ENCODE data around the gene XIST. TPM values are rescaled to one million over a fixed set of nuclear protein-coding genes. Genes with fewer than 3 reads are reported as not detected.

Gene XIST
- total RNA-seq, 1 experiment from 2014 or later = 1.4 TPM

GRCh38 chrX:73822775-73823174 is 29.7 kb downstream of the XIST start:
- Histone ChIP-seq H2AK5ac (ENCODE audit: insufficient read length, low read length) (no peak overlapping the region), H3K9ac (ENCODE audit: extremely low read depth, insufficient read length, low read length) (no peak overlapping the region), H4K5ac (ENCODE audit: insufficient read length, low read depth, low read length) (no peak overlapping the region), H2BK20ac (ENCODE audit: low read depth, low read length, poor library complexity, severe bottlenecking) (no peak overlapping the region), H2AFZ (ENCODE audit: low read length) (no peak overlapping the region), H3T11ph (ENCODE audit: low read length) (no peak overlapping the region), H3K79me2 (ENCODE audit: insufficient read depth, low read length) (no peaks in the 10 kb centered on the region), H2BK5ac (ENCODE audit: insufficient read length, low read length) (no peak overlapping the region), H3K23me2 (ENCODE audit: insufficient read length, low read depth, low read length, poor library complexity, severe bottlenecking) (no peaks in the 10 kb centered on the region), H3K56ac (ENCODE audit: insufficient read length, low read depth, low read length) (no peak overlapping the region), H4K91ac (ENCODE audit: insufficient read length, low read depth, low read length) (no peak overlapping the region), H3K79me1 (ENCODE audit: insufficient read depth, low read depth, low read length, poor library complexity, severe bottlenecking) (no peaks in the 10 kb centered on the region), H3K4ac (ENCODE audit: low read depth, low read length) (no peak overlapping the region), H3K4me2 (ENCODE audit: insufficient read depth, insufficient read length, low read length) (no peak overlapping the region), H3K27me3 (ENCODE audit: insufficient read depth, low read length) (no peaks in the 10 kb centered on the region), H2BK12ac (ENCODE audit: insufficient read length, low read depth, low read length) (no peak overlapping the region), H2BK120ac (ENCODE audit: low read depth, low read length, poor library complexity, severe bottlenecking) (no peak overlapping the region), H3K27ac (ENCODE audit: insufficient read length, low read depth, low read length) (no peak overlapping the region), H4K20me1 (ENCODE audit: control insufficient read depth, insufficient read depth, insufficient read length) (no peaks in the 10 kb centered on the region), H3K14ac (ENCODE audit: insufficient read depth, low read length) (no peak overlapping the region), H3K4me1 (ENCODE audit: insufficient read depth, low read length) (no peaks in the 10 kb centered on the region), H3K9me3 (ENCODE audit: control insufficient read depth, low read depth, low read length) (no peaks in the 10 kb centered on the region), H3K23ac (ENCODE audit: insufficient read length, low read depth, low read length) (no peak overlapping the region), H3K18ac (ENCODE audit: insufficient read length, low read depth, low read length) (no peak overlapping the region), H4K8ac (replicated peaks; ENCODE audit: insufficient read length, low read depth, low read length) (no peak overlapping the region), H2BK15ac (ENCODE audit: low read depth, low read length) (no peak overlapping the region)
- WGBS (ENCODE audit: extremely low coverage, insufficient read length, low lambda C conversion rate) = no CpG with 5 or more reads among the region's 4 CpGs
- H3K4me1 Mint-ChIP-seq = peaks cover 0 to 2% of the 10 kb centered on the region in 2 experiments; a peak in 1 of 4 replicates
- peaks cover 0 to 4% (median 0%) of the 10 kb centered on the region in 3 experiments; a peak in 1 of 7 replicates for H3K36me3 Mint-ChIP-seq (ENCODE audit: insufficient read depth in 1 of 3, low read depth in 3 of 3)
- TF ChIP-seq CTCF (conservative IDR thresholded peaks at IDR 0.05) = no peak
- H3K27ac Mint-ChIP-seq = no peak overlapping the region
- no peaks in the 10 kb centered on the region for H3K9me3 Mint-ChIP-seq
- no peak for DNase-seq
- H3K4me3 Mint-ChIP-seq = no peak overlapping the region
- no peaks in the 10 kb centered on the region for H3K27me3 Mint-ChIP-seq (ENCODE audit: low read depth)
